HTERT RPE-1 (cell line): ENCODE measurements around the gene KCNH4.

Experiments used
- in situ Hi-C: fragments of 300-500 bp; cut with MboI; formaldehyde crosslinking; loops from 4 replicates; pipeline ENCODE4 v1.14.3; 2020; ENCODE audit warnings: low sequenced_read_pairs

KCNH4 gene

DNA sequence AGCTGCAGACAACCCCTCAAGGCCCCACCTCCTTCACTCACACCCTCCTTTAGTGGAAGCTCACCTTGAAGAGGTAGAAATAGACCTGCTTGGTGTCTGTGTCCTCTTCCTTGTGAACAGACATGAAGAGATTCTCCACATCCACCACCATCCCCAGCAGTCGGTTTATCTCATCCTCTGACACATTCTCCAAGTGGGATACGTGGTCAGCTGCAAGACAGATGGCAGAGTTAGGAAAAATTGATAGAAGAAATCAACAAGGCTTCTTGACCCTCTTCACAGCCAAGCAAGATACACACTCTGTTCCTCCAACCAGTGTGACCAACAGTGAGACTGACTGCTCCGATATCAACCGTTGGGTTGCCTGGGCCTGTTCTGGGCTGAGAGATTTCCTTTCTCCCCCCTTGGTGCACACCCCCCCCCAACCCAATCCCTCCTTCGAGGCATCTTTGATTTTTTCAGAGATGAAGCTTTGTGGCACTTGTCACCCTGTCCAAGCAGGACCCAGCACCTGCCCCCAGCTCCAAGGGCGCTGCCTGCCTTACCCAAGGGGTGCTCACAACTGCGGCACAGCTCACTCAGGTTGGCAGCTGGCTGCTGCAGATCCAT, 60.7 kb downstream of the KCNH4 start:
- in situ Hi-C loops: no loop called here

DNA sequence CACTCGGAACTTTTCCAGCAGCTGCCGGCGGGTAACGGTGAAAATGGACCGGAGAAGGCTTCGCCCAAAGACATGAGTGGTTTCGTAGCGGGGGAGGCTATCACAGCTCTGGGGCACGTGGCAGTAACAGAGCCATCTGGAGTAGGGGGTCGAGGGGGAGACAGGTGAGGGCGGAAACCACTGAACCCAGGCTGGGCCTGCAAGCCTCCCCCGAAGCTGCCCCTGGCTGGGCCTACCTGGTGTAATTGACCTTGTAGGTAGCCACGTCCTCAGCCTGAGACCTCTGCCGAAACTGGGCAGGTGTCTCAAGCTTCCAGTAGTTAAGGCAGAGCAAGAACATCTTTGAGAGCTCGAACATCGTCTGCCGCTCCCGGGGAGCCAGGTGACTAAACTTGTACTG, 61.6 kb downstream of the KCNH4 start:
- in situ Hi-C loops: no loop called here

DNA sequence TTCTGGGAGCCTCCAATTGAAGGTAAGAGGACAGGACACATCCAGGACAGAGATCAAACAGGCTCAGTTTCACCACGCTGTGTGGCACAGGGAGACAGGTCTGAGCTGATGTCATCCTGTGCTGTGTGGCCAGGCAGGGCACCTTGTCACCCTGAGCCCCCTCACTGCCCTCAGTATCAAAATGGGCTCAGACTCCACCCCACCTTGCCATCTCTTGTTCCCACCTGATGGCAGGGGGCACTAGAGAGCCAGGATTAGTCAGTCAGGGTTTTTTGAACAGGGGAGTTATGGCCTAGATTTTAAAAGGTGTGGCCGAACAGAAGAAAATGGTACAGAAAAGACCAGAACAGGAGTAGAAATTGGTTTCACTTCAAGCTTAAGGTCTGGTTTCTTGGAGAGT, 62.4 kb downstream of the KCNH4 start:
- in situ Hi-C loops: no loop called here

DNA sequence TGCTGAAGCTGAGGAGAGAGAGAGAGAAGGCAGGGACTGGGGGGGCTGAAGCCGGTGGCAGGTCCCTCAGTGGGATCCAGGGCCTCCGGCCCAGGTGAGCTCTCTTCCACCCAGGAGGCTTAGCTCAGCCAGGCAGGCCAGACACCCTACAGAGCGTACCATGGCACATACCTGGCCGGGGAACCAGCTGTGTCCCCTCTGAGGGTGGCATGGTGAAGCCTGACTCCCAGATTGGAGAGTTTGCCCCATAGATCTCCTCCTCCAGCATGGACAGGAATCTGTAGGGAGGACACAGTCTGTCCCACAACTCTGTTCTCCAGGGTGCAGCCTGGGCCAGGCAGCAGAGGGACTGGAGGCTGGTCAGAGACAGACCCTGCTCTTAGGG, 62.8 kb downstream of the KCNH4 start:
- in situ Hi-C loops: no loop called here

DNA sequence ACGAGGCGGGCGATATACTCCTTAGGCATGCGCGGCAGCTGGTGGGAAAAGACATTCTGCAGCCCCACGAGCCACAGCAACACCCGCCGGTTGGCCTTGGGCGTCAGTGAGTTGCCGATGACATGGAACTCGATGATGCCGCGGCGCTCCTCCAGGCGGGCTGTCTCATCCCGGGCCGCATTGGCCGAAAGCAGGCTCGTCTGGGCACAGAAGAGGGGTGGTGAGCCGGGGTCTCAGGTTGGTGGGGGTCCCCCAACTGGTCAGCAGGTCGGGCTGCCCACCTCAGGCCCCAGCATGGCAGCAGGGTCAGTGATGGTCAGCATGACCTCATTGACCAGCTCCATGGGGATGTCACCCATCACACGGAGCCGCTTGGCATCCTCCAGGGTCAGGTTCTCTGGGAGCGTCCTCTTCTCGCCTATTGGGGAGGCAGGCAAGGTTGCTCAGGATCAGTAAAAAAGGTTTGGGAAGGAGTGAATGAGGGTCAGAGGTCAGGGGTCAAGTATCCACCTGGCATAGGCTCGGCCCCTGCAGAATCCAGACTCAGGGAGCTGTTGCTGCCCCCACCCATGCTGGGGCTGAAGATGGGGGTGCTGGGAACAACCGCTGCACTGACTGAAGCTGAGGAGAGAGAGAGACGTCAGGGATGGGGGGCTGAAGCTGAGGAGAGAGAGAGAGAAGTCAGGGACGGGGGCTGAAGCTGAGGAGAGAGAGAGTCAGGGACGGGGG, 63.4 kb downstream of the KCNH4 start:
- in situ Hi-C loops: no loop called here

DNA sequence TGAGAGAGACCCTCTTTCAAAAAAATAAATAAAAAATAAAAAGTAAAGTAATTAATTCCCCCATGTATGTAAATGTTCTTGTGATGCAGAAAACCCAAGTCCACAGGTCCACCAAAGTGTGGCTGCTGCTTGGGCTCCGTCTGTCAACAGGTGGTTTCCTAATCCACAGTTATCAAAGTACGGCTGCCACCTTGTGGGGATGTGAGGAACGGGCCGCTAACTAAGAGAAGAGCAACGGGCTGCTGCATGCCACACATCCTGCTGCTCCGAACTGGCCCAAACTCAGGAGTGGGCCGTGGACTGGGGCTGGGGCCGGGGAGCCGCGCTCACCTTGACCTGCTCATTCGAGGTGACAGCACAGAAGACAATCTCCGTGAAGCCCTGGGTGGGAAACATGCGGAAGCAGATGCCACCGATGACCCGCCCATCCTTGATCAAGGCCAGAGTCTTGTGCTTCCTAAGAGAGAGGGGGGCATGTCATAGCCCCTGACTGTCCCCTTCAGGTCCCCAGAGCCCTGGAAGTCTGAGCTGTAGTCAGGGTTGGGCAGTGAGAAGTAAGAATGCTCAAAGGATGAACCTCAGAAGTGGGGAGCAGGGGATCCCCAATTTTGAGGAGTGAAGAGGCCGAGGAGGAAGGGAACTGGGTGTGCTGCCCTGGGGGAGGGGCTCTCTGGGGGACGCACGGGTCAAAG, 64.1 kb downstream of the KCNH4 start:
- in situ Hi-C loops: no loop called here

DNA sequence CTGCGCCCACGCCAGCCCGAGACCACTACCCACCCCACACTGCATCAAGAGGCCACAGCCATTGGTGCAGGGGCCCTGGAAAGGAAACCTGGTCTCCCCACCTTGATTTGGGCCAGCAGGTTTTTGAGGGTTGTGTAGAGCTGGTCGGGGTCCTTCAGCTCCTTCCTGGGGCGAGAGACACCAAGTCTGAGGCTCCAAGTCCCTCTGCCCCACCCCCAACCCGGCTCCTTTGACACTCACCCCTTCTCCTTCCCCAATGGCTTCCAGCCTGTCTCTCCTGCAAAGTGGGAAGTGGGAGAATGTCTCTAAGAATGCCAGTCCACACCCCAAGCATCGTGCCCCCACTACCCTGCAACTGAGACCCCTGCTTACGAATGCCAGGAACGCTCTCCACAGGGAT, 66.8 kb downstream of the KCNH4 start:
- in situ Hi-C loops: no loop called here

DNA sequence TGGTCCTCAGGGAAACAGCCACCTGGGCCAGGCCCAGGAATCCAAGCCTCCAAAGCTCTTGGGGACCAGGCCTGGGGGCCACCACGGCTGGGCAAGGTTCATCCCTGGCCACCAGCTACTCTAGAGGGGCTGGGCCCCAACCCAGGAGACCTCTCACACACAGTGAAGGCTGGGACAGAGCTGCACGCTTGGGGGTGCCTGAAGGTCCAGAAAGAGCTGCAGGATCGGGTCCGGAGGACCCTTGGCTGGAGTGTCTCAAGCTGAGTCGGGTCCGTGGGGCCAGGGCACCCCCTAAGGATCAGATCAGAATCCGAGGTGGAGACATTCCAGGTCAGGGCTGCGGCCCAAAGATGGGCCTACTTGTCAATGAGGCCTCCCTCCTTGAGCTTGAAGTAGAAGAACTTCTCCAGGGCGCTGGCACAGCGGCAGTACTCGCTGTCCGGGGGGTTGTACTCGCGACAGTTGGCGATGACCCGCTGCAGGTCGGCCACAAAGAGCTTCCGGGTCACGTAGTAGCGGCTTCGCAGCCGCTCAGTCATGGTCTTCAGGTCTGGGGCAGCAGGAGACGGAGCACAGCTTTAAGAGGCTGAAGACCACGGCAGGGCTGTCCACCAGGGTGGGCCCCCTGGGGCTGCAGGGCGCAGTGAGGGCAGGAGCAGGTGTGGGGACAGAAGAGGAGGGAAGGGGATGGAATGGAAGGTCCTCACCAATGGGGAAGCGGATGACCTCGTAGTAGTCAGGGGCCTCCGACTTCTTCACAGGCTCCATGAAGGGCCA, 67.5 kb downstream of the KCNH4 start:
- in situ Hi-C loops: no loop called here

DNA sequence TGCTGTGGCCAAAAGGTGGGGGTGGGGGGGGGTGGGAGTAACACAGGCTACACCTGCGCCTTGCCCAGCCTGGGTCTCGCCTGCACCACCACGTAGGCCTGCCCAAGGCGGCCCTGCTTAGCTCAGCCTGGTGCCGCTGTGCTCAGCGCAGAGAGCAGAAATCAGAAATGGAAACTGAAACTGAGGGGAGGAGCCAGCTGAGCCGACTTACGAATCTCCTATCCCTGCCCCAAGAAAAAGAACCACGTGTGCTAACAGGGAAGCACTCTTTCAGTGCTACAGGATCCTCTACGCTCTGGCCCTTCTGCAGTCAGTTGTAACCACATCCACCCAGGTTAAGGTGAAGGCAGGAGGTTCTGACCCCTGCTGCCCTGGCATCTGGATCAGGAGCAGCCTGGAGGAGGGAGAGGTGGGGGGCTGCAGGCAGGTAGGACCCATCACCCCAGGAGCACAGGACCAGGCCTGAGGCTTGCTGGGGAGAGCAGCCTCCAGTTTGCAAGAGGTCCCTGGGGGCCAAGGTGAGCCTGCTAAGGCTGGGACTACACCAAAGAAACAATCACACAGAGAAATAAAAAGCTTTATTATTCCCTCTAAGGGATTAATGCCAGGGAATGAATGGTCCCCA, 68.3 kb downstream of the KCNH4 start, which contains the start of gene DHX58:
Gene DHX58, minus strand, starts transcription at position 163 of the 625 bp plus-strand sequence. CDS start 822 bp downstream, outside the sequence.
- in situ Hi-C loops: no loop called here

DNA sequence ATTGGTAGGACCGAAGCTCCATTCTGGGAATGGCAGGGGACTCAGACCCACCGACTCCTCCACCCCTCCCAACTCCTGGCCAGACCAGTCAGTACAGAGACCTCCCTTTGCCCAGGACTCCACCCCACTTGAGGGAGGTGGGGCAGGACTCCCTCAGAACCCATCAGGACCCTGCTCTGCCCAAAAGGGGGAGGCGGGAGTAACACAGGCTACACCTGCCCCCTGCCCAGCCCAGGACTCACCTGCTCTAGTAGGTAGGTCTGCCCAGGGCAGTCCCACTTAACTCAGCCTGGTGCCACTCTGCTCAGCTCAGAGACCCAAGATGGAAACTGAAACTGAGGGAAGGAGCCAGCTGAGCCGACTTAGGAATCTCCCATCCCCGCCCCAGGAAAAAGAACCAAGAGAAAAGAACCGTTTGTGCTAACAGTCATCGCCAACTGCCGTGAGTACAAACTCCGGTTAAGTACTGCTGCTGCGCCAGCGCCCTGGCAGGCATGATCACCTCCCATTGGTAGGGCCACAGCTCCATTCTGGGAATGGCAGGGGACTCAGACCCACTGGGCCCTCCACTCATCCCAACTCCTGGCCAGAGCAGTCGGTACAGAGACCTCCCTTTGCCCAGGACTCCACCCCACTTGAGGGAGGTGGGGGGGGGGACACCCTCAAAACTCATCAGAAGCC, 68.9 kb downstream of the KCNH4 start:
- in situ Hi-C loops: no loop called here

DNA sequence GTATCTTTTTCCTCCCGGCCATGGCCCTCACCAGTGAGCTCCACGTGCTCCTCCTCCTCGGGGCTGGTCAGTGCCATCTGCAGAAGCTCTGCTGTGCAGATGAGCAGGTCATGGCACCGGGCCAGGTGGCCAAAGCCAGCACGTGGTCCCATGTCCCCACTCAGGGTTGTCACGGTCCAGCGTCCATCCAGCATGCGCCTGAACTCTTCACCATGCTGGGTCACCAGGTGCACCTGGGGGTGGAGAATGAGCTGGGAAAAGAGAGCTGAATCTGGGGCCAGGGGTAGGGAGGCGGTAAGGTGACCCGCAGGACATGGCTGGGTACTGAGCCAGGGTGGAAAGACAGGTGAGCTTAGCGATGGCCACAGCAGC, 69.7 kb downstream of the KCNH4 start:
- in situ Hi-C loops: no loop called here

DNA sequence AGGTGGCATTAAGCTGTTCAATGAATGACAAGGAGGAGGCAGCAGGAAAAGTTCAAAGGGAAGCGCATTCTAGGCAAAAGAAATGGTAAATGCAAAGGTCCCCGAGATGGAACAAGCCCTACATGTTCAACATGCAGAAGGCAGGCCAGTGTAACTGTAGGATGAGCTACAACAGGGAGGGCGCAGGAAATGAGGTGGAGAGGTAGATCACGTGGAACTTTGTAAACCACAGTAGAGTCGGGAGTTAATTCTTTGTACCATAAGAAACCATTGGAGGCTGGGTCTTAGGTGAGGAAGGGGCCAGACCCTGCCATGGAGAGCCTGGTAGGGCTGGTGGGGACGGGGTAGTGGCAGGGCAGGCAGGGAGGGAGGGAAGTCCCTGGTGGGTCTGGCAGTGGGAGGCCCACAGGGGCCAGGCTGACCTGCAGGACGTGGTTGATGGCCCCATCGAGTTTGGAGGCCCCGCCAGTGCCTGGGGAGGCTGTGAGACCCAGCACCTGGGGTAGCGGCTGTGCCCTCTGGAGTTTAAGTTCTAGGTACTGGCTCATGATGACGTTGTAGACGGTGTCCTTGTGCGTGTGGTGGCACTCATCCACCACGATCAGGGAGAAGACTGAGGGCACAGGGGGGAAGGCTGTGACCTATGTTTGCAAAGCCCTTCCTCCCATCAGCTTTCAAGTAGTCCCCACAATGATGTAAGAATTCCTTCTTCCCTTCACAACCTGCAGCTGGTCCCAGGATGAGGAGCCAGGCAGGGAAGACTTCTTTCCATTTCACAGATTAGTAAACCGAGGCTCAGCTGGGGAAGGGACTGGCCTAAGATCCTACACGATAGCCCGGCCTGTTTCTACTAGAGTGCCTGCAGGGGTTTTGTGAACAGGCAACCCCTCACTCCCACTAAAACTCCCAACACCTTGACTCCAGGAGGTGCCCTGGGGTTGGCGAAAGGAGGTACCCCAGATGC, 70.4 kb downstream of the KCNH4 start:
- in situ Hi-C loops: no loop called here

DNA sequence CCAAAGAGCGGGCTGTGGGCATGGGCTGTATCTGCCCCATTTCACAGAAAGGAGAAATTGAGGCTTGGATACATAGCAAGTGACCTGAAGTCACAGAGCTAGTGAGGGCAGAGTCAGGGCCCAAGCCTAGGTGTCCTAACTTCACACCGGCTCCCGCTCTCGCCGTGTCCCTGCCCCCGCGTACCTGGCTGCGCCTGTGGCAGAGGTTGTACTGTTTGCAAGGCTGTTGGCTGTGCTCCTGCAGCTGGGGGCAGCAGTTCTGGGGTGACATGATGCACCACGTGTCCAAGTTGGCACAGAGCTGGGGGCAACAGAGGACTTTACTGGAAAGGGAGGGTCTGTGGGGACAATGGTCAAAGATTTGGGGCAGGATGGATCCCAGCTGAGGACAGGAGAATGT, 71.9 kb downstream of the KCNH4 start:
- in situ Hi-C loops: no loop called here

DNA sequence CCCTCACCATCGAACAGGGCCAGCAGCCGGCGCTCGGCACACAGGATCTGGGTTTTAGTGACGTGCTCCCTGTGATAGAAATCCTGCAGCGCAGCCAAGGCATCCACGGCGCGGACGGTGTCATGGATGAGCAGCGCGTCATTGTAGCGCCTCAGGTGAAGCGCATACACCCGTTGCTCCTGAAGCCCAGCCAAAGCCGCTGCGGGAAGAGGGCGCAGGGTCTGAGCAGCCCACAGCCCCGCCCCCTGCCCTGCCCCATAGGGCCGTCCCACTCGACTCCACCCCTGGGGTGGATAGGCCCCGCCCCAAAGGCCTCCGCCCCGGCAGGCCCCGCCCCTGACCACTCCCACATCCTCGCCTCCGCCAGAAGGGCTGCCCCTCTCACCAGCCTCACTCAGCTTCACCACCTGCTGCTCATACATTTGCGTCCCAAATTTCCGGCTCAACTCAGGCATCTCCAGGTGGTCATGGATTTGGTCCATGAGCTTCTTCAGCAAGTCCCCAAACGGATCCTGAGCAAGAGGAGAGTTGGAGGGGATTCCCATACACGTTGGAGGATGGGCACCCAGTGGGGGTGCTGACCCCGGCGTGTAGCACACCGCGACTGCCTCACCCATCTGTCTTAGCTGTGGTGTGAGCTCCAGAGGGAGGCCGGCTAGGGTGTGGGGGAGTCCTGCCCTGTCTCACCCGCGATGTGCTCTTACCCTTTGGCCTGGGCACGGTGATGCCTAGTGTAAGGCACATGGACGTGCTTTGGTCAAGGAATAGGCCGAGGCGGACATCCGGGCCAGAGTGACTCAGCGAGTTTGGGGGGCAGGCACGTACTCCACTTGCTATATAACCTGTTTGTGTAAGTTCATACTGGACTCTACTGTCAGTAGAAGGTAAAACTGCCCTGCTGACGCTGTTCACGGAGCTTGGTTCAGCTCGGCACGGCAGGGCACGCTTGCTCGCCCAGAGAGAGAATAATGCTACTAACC, 73.1 kb downstream of the KCNH4 start:
- in situ Hi-C loops: no loop called here

DNA sequence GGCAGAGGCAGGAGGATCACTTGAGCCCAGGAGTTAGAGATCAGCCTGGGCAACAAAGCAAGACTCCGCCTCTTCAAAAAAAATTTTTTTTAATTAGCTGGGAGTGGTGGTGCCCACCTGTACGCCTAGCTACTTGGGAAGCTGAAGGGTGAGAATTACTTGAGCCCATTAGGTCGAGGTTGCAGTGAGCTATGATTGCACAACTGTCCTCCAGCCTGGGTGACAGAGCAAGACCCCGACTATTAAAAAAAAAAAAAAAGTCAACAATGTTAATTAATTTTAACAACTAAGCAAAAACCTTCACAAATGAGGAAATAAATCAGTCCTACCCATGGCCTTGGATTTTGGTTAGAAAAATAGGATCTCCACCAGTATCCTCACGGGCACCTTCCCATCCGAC, 73.8 kb downstream of the KCNH4 start:
- in situ Hi-C loops: no loop called here
